ENCODE measurements around the gene IGLL1. TPM values are rescaled to one million over a fixed set of nuclear protein-coding genes. Genes with fewer than 3 reads are reported as not detected.

Gene IGLL1
- polyA plus RNA-seq, 5 donors = 0.28 to 1.8 (median 0.47) TPM

GRCh38 chr22:23529166-23530103 lies 50.7 kb downstream of the IGLL1 start:
- DNase-seq = no peak

- DNase-seq = no peak
Measured at GRCh38 chr22:23527971-23528740, 51.9 kb downstream of the IGLL1 start.

GRCh38 chr22:23526596-23527316 lies 53.3 kb downstream of the IGLL1 start:
- DNase-seq = no peak

GRCh38 chr22:23525510-23525909 lies 54.6 kb downstream of the IGLL1 start:
- DNase-seq = no peak

GRCh38 chr22:23524226-23524625 lies 55.9 kb downstream of the IGLL1 start:
- DNase-seq = no peak

- DNase-seq = no peak
Measured at GRCh38 chr22:23523713-23524112, 56.4 kb downstream of the IGLL1 start.

Other genes starting within 250 kb of the IGLL1 start
- gene DRICH1, start 52.0 kb upstream of the IGLL1 start, polyA plus RNA-seq (ENCODE audit: insufficient read depth in 1 of 5, insufficient read length in 5 of 5, low replicate concordance in 1 of 5) = 1 to 10 TPM; 2.5 to 5.1 (median 3.2) TPM
- gene RGL4, start 110.7 kb upstream of the IGLL1 start, polyA plus RNA-seq (ENCODE audit: insufficient read depth in 1 of 5, insufficient read length in 5 of 5, low replicate concordance in 1 of 5) = 1 to 10 TPM; 2.7 to 5.0 (median 4.1) TPM
- gene ZNF70, start 170.8 kb upstream of the IGLL1 start, polyA plus RNA-seq (ENCODE audit: insufficient read depth in 1 of 5, insufficient read length in 5 of 5, low replicate concordance in 1 of 5) = 10 to 100 TPM in 1 of 5 donors, 1 to 10 TPM in 4; 6.8 to 10.0 (median 7.1) TPM
- under 1 TPM in 3 of 5 donors, not detected in 2; 0.61 to 0.91 (median 0.76) TPM for gene VPREB3, start 174.1 kb upstream of the IGLL1 start, polyA plus RNA-seq (ENCODE audit: insufficient read depth in 1 of 5, insufficient read length in 5 of 5, low replicate concordance in 1 of 5)
- 1 to 10 TPM; 3.7 to 8.6 (median 7.2) TPM for gene C22orf15, start 182.7 kb upstream of the IGLL1 start, polyA plus RNA-seq (ENCODE audit: insufficient read depth in 1 of 5, insufficient read length in 5 of 5, low replicate concordance in 1 of 5)
- gene CHCHD10, start 187.7 kb upstream of the IGLL1 start, polyA plus RNA-seq (ENCODE audit: insufficient read depth in 1 of 5, insufficient read length in 5 of 5, low replicate concordance in 1 of 5) = 10 to 100 TPM; 18.4 to 38.4 (median 24.0) TPM
- gene MMP11, start 192.6 kb upstream of the IGLL1 start, polyA plus RNA-seq (ENCODE audit: insufficient read depth in 1 of 5, insufficient read length in 5 of 5, low replicate concordance in 1 of 5) = 10 to 100 TPM in 2 of 5 donors, 1 to 10 TPM in 3; 7.5 to 12.5 (median 9.4) TPM
- gene SMARCB1, start 206.7 kb upstream of the IGLL1 start, polyA plus RNA-seq (ENCODE audit: insufficient read depth in 1 of 5, insufficient read length in 5 of 5, low replicate concordance in 1 of 5) = 100 to 1,000 TPM; 142 to 157 (median 143) TPM